ENCODE data around the gene MPPED2.

MPPED2 gene

GRCh38 chr11:30538251-30538650 lies 47.9 kb downstream of the MPPED2 start:
- no peaks in the 10 kb centered on the region; the same call in 1 of the 2 replicates for H3K4me1 ChIP-seq
- no peaks in the 10 kb centered on the region for H3K9me3 ChIP-seq
- H3K27me3 ChIP-seq (ENCODE audit: low read depth) = no peaks in the 10 kb centered on the region
- in situ Hi-C loops (cut with MboI; ENCODE audit: low sequenced_read_pairs) = no loop called here
- no peak for DNase-seq (ENCODE audit: low spot score in 2 of 2)
- H3K36me3 ChIP-seq (replicated peaks) = no peaks in the 10 kb centered on the region
- no peak overlapping the region for H3K4me3 ChIP-seq

DNA sequence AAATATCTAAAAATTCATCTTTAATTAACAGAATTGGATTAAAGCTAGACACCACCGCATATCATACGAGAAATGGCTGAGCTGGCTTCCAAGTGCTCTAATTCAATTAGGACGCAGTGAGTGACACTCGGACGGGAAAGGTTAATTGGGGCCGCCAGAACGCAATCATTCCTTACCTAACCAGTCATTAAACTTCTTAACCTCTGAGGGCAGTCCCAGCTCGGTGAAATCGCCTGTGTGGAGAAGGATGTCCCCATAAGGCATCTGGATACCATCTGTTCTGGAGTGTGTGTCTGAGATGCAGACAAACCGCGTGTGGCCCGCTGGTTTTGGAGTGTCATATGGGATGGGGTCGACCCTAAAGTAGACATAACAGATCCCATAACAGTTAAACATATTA lies 50.3 kb downstream of the MPPED2 start:
- Histone ChIP-seq H3K9me3 (no peaks in the 10 kb centered on the region), H3K27me3 (ENCODE audit: low read depth) (no peaks in the 10 kb centered on the region), H3K4me1 (no peaks in the 10 kb centered on the region), H3K36me3 (replicated peaks) (no peaks in the 10 kb centered on the region), H3K4me3 (no peak overlapping the region)
- in situ Hi-C loops (cut with MboI; ENCODE audit: low sequenced_read_pairs) = no loop called here
- DNase-seq (ENCODE audit: low spot score in 2 of 2) = no peak

DNA sequence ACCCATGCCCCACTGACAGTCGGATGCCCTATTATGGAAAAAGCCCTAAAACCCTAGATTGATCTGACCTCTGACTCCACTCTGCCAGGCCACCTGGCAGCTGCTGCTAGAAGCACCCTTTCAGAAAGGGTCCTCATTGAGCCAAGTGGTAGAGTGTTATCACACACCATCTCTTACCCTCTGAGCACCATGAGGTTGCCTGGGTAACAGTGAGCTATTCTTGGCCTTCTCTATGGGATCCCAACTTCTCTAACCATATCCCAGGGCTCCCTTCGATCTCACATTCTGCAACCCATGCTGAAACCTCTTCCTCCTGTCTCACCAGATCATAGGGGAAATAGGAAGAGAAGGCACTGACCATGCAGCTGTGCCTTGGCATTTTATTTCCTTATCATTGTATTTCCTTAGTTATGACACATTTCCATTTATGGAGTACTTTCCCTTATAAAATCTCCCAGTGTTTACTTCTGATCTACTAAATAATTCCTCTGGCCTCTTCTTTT lies 52.7 kb downstream of the MPPED2 start:
- Histone ChIP-seq H3K4me3 (no peak overlapping the region), H3K4me1 (no peaks in the 10 kb centered on the region), H3K9me3 (no peaks in the 10 kb centered on the region), H3K27me3 (ENCODE audit: low read depth) (no peaks in the 10 kb centered on the region), H3K36me3 (replicated peaks) (no peaks in the 10 kb centered on the region)
- no peak for DNase-seq (ENCODE audit: low spot score in 2 of 2)
- in situ Hi-C loops (cut with MboI; ENCODE audit: low sequenced_read_pairs) = no loop called here

DNA sequence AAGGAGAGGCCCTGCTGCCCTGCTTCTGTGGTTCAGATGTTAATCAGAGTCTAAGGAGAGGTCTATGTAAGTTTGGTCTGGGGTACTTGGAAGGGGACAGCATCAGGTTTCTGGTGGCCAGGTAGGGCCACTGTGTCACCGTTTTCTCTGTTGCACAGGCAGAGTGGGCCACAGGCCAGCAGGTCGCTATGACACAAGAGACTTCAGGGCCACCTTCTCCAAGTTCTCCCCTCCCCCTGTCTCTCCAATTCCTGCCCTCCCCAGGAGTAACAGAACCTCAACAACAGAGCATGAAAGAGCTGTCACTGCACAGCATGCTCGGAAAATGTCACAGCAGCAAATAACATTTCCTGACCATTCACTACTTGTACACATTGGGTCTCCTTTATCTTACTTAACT lies 58.6 kb downstream of the MPPED2 start:
- Histone ChIP-seq H3K4me3 (no peak overlapping the region), H3K36me3 (replicated peaks) (no peaks in the 10 kb centered on the region), H3K27me3 (ENCODE audit: low read depth) (no peaks in the 10 kb centered on the region), H3K9me3 (no peaks in the 10 kb centered on the region), H3K4me1 (no peaks in the 10 kb centered on the region)
- DNase-seq (ENCODE audit: low spot score in 2 of 2) = no peak
- in situ Hi-C loops (cut with MboI; ENCODE audit: low sequenced_read_pairs) = no loop called here

GRCh38 chr11:30526558-30526957 lies 59.6 kb downstream of the MPPED2 start:
- no peaks in the 10 kb centered on the region for H3K4me1 ChIP-seq
- no peaks in the 10 kb centered on the region for H3K9me3 ChIP-seq
- in situ Hi-C loops (cut with MboI; ENCODE audit: low sequenced_read_pairs) = no loop called here
- no peaks in the 10 kb centered on the region for H3K27me3 ChIP-seq (ENCODE audit: low read depth)
- no peaks in the 10 kb centered on the region for H3K36me3 ChIP-seq (replicated peaks)
- no peak overlapping the region for H3K4me3 ChIP-seq
- DNase-seq (ENCODE audit: low spot score in 2 of 2) = no peak

GRCh38 chr11:30522536-30523243 lies 63.5 kb downstream of the MPPED2 start:
- no peaks in the 10 kb centered on the region for H3K4me1 ChIP-seq
- in situ Hi-C loops (cut with MboI; ENCODE audit: low sequenced_read_pairs) = no loop called here
- no peaks in the 10 kb centered on the region for H3K9me3 ChIP-seq
- H3K27me3 ChIP-seq (ENCODE audit: low read depth) = no peaks in the 10 kb centered on the region
- H3K4me3 ChIP-seq = no peak overlapping the region
- DNase-seq (ENCODE audit: low spot score in 2 of 2) = no peak
- H3K36me3 ChIP-seq (replicated peaks) = no peaks in the 10 kb centered on the region

GRCh38 chr11:30521297-30522071 lies 64.7 kb downstream of the MPPED2 start:
- Histone ChIP-seq H3K27me3 (ENCODE audit: low read depth) (no peaks in the 10 kb centered on the region), H3K4me3 (no peak overlapping the region), H3K36me3 (replicated peaks) (no peaks in the 10 kb centered on the region), H3K4me1 (no peaks in the 10 kb centered on the region), H3K9me3 (no peaks in the 10 kb centered on the region)
- in situ Hi-C loops (cut with MboI; ENCODE audit: low sequenced_read_pairs) = no loop called here
- DNase-seq (ENCODE audit: low spot score in 2 of 2) = no peak

DNA sequence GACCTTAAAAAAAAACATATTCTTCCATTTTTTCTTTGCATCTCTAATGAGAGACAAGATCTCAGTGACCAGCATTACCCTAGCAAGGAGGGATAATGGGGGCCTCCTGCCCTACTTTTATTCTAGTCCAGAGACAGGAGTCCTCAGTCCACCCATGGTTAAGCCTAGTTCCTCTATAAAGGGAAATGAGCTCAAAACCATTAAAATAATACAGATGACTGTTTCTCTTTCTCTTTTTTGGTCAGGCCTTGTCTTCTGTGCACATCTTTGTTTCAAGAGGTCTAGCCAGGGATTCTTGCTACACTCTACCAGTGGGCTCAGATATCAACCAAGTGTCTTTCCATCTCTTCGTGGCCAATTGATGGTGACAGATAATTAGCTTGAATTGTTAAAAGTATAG lies 73.1 kb downstream of the MPPED2 start:
- H3K27me3 ChIP-seq (ENCODE audit: low read depth) = no peaks in the 10 kb centered on the region
- H3K4me1 ChIP-seq = no peaks in the 10 kb centered on the region
- no peak overlapping the region for H3K4me3 ChIP-seq
- no peaks in the 10 kb centered on the region for H3K9me3 ChIP-seq
- in situ Hi-C loops (cut with MboI; ENCODE audit: low sequenced_read_pairs) = no loop called here
- DNase-seq (ENCODE audit: low spot score in 2 of 2) = no peak
- no peaks in the 10 kb centered on the region for H3K36me3 ChIP-seq (replicated peaks)

- Histone ChIP-seq H3K4me1 (no peaks in the 10 kb centered on the region), H3K9me3 (no peaks in the 10 kb centered on the region), H3K27me3 (ENCODE audit: low read depth) (no peaks in the 10 kb centered on the region), H3K4me3 (no peak overlapping the region), H3K36me3 (replicated peaks) (no peaks in the 10 kb centered on the region)
- no peak for DNase-seq (ENCODE audit: low spot score in 2 of 2)
- in situ Hi-C loops (cut with MboI; ENCODE audit: low sequenced_read_pairs) = no loop called here
Measured at GRCh38 chr11:30511408-30511807, 74.7 kb downstream of the MPPED2 start.

GRCh38 chr11:30510750-30511149 lies 75.4 kb downstream of the MPPED2 start:
- Histone ChIP-seq H3K36me3 (replicated peaks) (no peaks in the 10 kb centered on the region), H3K4me1 (no peaks in the 10 kb centered on the region), H3K9me3 (no peaks in the 10 kb centered on the region), H3K27me3 (ENCODE audit: low read depth) (no peaks in the 10 kb centered on the region), H3K4me3 (no peak overlapping the region)
- DNase-seq (ENCODE audit: low spot score in 2 of 2) = no peak
- in situ Hi-C loops (cut with MboI; ENCODE audit: low sequenced_read_pairs) = no loop called here

GRCh38 chr11:30509364-30509763 lies 76.8 kb downstream of the MPPED2 start:
- in situ Hi-C loops (cut with MboI; ENCODE audit: low sequenced_read_pairs) = no loop called here
- no peaks in the 10 kb centered on the region for H3K27me3 ChIP-seq (ENCODE audit: low read depth)
- no peak overlapping the region for H3K4me3 ChIP-seq
- no peak for DNase-seq (ENCODE audit: low spot score in 2 of 2)
- no peaks in the 10 kb centered on the region for H3K36me3 ChIP-seq (replicated peaks)
- H3K4me1 ChIP-seq = no peaks in the 10 kb centered on the region
- no peaks in the 10 kb centered on the region for H3K9me3 ChIP-seq

GRCh38 chr11:30508594-30508993 lies 77.6 kb downstream of the MPPED2 start:
- no peak overlapping the region for H3K4me3 ChIP-seq
- in situ Hi-C loops (cut with MboI; ENCODE audit: low sequenced_read_pairs) = no loop called here
- no peaks in the 10 kb centered on the region for H3K9me3 ChIP-seq
- no peaks in the 10 kb centered on the region for H3K4me1 ChIP-seq
- no peaks in the 10 kb centered on the region for H3K27me3 ChIP-seq (ENCODE audit: low read depth)
- no peaks in the 10 kb centered on the region for H3K36me3 ChIP-seq (replicated peaks)
- DNase-seq (ENCODE audit: low spot score in 2 of 2) = no peak

- in situ Hi-C loops (cut with MboI; ENCODE audit: low sequenced_read_pairs) = no loop called here
- DNase-seq (ENCODE audit: low spot score in 2 of 2) = no peak
- Histone ChIP-seq H3K36me3 (replicated peaks) (no peaks in the 10 kb centered on the region), H3K9me3 (no peaks in the 10 kb centered on the region), H3K27me3 (ENCODE audit: low read depth) (no peaks in the 10 kb centered on the region), H3K4me3 (no peak overlapping the region), H3K4me1 (no peaks in the 10 kb centered on the region)
Measured at GRCh38 chr11:30505603-30506002, 80.5 kb downstream of the MPPED2 start.

DNA sequence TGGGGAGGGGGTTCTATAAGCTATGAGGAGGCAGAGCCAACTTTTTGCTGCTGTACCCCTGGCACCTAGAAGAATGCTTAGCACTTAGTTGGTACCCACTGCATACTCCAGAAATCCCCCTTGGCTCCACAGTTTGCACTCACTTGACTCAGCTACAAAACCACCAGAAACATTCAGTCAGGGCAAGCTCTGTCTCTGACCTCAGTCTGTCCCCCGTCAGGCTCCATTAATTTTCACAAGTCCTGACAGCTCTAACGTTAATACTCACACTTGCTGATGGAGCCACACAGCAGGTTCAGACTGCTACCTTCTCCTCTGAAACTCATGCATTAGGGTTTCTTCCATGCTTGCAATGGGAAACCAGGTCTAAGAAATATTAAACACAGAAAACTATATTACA lies 81.7 kb downstream of the MPPED2 start:
- in situ Hi-C loops (cut with MboI; ENCODE audit: low sequenced_read_pairs) = no loop called here
- Histone ChIP-seq H3K4me3 (no peak overlapping the region), H3K27me3 (ENCODE audit: low read depth) (no peaks in the 10 kb centered on the region)

More for the DNA sequence above, 81.7 kb downstream of the MPPED2 start:
- no peak for DNase-seq (ENCODE audit: low spot score in 2 of 2)
- no peaks in the 10 kb centered on the region for H3K9me3 ChIP-seq
- no peaks in the 10 kb centered on the region for H3K36me3 ChIP-seq (replicated peaks)
- H3K4me1 ChIP-seq = no peaks in the 10 kb centered on the region
